Testis (tissue), 3 donors: ENCODE measurements around the gene STUM. TPM values are rescaled to one million over a fixed set of nuclear protein-coding genes. Genes with fewer than 3 reads are reported as not detected.
"Not testable (repeated sequence)": the region's sequence is repeated elsewhere in the genome, so short reads cannot be mapped to it uniquely, and the experiment has no call there.

Experiments
- DNase-seq: peaks from one replicate; pipeline ENCODE4 v3.0.0-alpha.2; 2019
- H3K27ac ChIP-seq, 2 donors: fragments of 200-600 bp; sonication (generic); one replicate each; pipeline ENCODE4 v1.5.1; 2019
- H3K27me3 ChIP-seq: fragments of 200-600 bp; sonication (generic); one replicate; pipeline ENCODE4 v1.5.1; 2019
- H3K36me3 ChIP-seq: fragments of 200-600 bp; sonication (generic); one replicate; pipeline ENCODE4 v1.5.1; 2017; ENCODE audit warnings: low read depth; ENCODE audit errors: missing control alignments
- H3K4me1 ChIP-seq: fragments of 200-600 bp; sonication (generic); one replicate; pipeline ENCODE4 v1.5.1; 2019
- H3K4me3 ChIP-seq, 2 donors: fragments of 200-600 bp; sonication (generic); one replicate each; pipeline ENCODE4 v1.5.1; 2017 to 2019
- H3K9me3 ChIP-seq: fragments of 200-600 bp; sonication (generic); one replicate; pipeline ENCODE4 v1.5.1; 2017
- CTCF ChIP-seq, 3 experiments: fragments of 450-650 bp in 2 of 3; fragments of 200-600 bp in 1 of 3; sonication (generic) in 1 of 3; IDR thresholded peaks; one replicate each; pipeline ENCODE4 v1.5.1; 2016 to 2019; ENCODE audit warnings: antibody characterized with exemption in 3 of 3, mild to moderate bottlenecking in 2 of 3, moderate library complexity in 1 of 3
- POLR2A ChIP-seq: fragments of 450-650 bp; IDR thresholded peaks from one replicate; pipeline ENCODE4 v1.6.1; 2017; ENCODE audit warnings: antibody characterized with exemption, mild to moderate bottlenecking, moderate library complexity
- WGBS, 2 donors: methylation state at CpG; one replicate each; pipeline ENCODE4 v1.1.5; 2018; 5-methylcytosine and 5-hydroxymethylcytosine counted together
- intact Hi-C: fragments of 100-400 bp; cut with DNase I; formaldehyde crosslinking; loops from one replicate; pipeline ENCODE4 v1.15.1; 2023; ENCODE audit warnings: low total_unique reads
- polyA plus RNA-seq: library from polyadenylated mRNA; stranded (reverse); fragments of 350-450 nt; fragmentation: Illumina TruSeq; extraction: RNeasy Lipid Tissue Mini Kit (QIAGEN cat#74804); gene quantifications from one replicate; pipeline ENCODE4 v1.2.3, GENCODE V29; 2014; ENCODE audit warnings: low read depth, low replicate concordance; ENCODE audit not compliant: insufficient read depth
- total RNA-seq, 2 donors: library from RNA; depleted of rRNA; stranded (reverse); fragments of >200 nt; gene quantifications; one replicate each; pipeline ENCODE4 v1.2.3, GENCODE V29; 2016

Gene STUM
- total and polyA plus RNA-seq, 3 donors from 2014 or later: 2.5 to 4.5 (median 3.7) TPM

DNA sequence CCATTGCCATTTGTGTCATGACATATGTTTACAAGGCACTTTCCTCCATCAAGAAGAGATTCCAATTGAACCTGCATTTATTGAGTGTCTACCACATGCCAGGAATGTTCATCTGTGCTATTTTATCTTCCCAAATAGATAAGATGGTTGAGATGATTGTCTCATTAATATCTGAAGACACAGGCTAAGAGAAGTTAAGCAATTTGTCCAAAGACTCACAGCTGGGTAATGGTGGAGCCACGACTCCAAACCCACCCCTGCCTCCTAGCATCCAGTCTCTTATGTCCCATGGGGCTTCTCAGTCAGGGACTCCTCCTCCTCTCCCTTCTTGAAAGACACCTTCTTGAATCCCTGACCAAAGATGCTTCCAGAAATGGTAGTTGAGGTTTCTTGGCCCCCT is 68.1 kb downstream of the STUM start:
- H3K9me3 ChIP-seq: no peaks in the 10 kb centered on the region
- no peak overlapping the region for H3K4me3 ChIP-seq
- H3K27me3 ChIP-seq: no peaks in the 10 kb centered on the region
- 80 to 83% methylated on average over 1 of the region's 1 CpG for WGBS, 2 donors
- no peaks in the 10 kb centered on the region for H3K4me1 ChIP-seq
- no peak for DNase-seq
- no peaks in the 10 kb centered on the region for H3K36me3 ChIP-seq
- TF ChIP-seq POLR2A (no peak), CTCF (IDR thresholded peaks at IDR 0.05) (no peak)
- intact Hi-C loops: no loop called here
- H3K27ac ChIP-seq: no peak overlapping the region

GRCh38 chr1:226617109-226617508 is 68.5 kb downstream of the STUM start:
- Histone ChIP-seq H3K36me3 (no peaks in the 10 kb centered on the region), H3K4me1 (no peaks in the 10 kb centered on the region), H3K27ac (no peak overlapping the region), H3K9me3 (no peaks in the 10 kb centered on the region), H3K27me3 (no peaks in the 10 kb centered on the region), H3K4me3 (no peak overlapping the region)
- DNase-seq: no peak
- WGBS, 2 donors: 83 to 84% methylated on average over 6 to 8 of the region's 8 CpGs
- intact Hi-C loops: no loop called here
- no peak for TF ChIP-seq CTCF (IDR thresholded peaks at IDR 0.05)

DNA sequence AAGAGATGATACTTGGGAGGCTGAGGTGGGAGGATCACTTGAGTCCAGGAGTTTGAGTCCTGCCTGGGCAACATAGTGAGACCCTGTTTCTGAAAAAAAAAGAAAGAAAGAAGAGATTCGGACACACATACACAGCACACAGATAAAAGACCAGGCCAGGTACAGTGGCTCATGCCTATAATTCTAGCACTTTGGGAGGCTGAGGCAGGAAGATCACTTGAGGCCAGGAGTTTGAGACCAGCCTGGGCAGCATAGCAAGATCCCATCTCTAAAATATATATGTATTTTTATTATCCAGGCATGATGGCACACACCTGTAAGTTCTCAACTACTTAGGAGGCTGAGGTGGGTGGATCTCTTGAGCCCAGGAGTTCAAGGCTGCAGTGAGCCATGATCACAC is 69.2 kb downstream of the STUM start:
- H3K27me3 ChIP-seq, DNase-seq, H3K36me3 ChIP-seq, H3K9me3 ChIP-seq, H3K4me1 ChIP-seq, H3K27ac ChIP-seq, H3K4me3 ChIP-seq, intact Hi-C loops: not testable (repeated sequence)
- WGBS, 2 donors: 93 to 100% methylated on average over 1 of the region's 1 CpG

DNA sequence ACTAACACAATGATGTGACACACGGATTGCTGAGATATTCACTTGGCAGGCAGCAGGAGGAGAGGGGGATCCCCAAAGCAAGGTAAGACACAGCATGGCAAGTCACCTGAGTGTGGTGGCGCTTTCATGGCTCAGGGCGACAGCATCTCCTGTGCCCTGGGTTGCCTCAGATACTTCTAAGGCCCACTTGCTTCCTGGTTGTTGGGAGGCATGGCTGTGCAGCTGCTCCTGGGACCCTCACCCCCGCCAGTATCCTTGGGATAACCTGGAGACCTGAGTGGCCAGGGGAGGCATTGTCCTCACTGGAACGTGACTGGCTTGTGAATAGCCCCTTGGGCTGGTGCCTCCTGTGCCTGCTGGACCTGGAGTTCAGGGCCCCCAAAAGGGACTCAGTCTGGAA is 69.8 kb downstream of the STUM start:
- intact Hi-C loops: no loop called here
- no peaks in the 10 kb centered on the region for H3K9me3 ChIP-seq
- H3K27ac ChIP-seq: no peak overlapping the region
- TF ChIP-seq POLR2A (no peak), CTCF (IDR thresholded peaks at IDR 0.05) (no peak)
- H3K4me1 ChIP-seq: no peaks in the 10 kb centered on the region
- DNase-seq: no peak
- WGBS, 2 donors: 86 to 100% methylated on average over 1 to 4 of the region's 5 CpGs
- H3K27me3 ChIP-seq: no peaks in the 10 kb centered on the region
- no peaks in the 10 kb centered on the region for H3K36me3 ChIP-seq
- no peak overlapping the region for H3K4me3 ChIP-seq

DNA sequence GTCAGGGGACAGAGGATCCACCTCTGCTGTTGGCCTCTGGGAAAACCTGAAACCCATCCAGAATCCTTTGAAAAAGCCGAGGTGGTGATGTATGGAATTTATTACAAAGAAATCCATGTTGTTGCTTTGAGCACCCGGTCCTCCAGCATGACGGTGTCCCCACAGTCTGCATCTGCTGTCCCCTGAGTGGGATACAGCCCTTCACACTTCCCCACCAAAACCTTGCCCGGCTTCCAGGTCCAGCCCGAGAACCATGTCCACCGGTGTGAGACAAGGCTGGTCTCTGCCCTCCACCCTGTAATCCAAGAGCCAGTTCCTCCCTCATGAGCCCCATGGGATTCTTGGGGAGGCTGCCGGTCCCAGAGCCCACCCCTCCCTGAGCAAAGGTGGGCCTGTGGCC is 70.5 kb downstream of the STUM start:
- no peak overlapping the region for H3K4me3 ChIP-seq
- H3K9me3 ChIP-seq: no peaks in the 10 kb centered on the region
- H3K36me3 ChIP-seq: no peaks in the 10 kb centered on the region
- no peak for DNase-seq
- intact Hi-C loops: no loop called here
- no peaks in the 10 kb centered on the region for H3K27me3 ChIP-seq
- WGBS, 2 donors: 87 to 90% methylated on average over 4 to 7 of the region's 7 CpGs
- H3K4me1 ChIP-seq: no peaks in the 10 kb centered on the region
- TF ChIP-seq CTCF (IDR thresholded peaks at IDR 0.05): no peak
- no peak overlapping the region for H3K27ac ChIP-seq
